RPMI7951 (cell line): ENCODE data around the gene NR6A1. TPM values are rescaled to one million over a fixed set of nuclear protein-coding genes. Genes with fewer than 3 reads are reported as not detected.
A peak's percentile ranks its signal among the peaks of the same experiment; 100 is the strongest.

Experiments used
- DNase-seq: peaks from one replicate; pipeline ENCODE4 v3.0.0-alpha.2; 2012; ENCODE audit warnings: low read depth
- total RNA-seq: library from RNA; depleted of rRNA; stranded (reverse); fragments of >200 nt; shearing (Covaris generic); gene quantifications from 2 replicates; pipeline ENCODE4 v1.2.3, GENCODE V29; 2014

Gene NR6A1
- total RNA-seq, 1 experiment from 2014 or later: 1.4 TPM

- no peak for DNase-seq
These were observed 244.9 kb downstream of the NR6A1 start for GRCh38 chr9:124526174-124526573.

GRCh38 chr9:124522121-124523098 lies 248.7 kb downstream of the NR6A1 start:
- DNase-seq: no peak

DNA sequence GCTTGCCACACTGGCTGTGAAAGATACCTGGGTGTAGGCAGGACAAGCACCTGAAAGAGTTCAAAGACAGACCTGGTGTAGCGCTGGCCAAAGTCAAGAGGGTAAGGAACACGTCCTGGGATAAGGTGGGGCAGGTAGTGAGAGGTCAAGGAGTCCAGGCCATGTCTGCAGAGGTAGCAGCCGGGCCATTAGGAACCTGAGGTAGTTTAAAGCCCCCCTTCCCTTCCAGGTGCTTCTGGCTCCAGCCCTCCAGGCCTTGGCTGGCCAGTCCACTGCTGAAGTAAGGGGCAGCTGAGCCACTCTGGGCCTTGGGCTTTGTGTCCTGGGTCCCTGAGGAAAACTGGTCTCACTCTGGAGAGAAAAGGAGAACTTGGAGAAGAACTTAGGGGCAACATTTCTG lies 250.0 kb downstream of the NR6A1 start:
- DNase-seq: no peak

DNA sequence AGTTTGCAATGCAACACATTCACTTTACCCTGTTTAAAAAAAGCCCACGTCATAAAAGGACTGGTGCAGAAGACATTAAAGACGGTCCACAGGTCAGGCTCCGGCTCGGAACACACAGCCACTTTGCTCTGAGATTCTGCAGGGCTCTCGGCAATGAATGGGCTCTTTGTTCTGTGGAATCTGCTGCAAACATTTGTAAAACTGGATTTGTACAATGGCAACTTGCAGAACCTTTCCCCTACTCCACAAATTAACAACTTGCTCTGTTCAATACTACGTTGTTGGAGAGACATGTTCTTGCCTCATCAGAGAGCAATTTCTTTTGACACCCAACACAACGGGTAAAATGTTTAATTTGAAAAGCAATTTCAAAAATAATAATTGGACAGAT lies 250.9 kb downstream of the NR6A1 start:
- no peak for DNase-seq

- no peak for DNase-seq
These were observed 253.0 kb downstream of the NR6A1 start for GRCh38 chr9:124518116-124518515.

- no peak for DNase-seq
These were observed 253.5 kb downstream of the NR6A1 start for GRCh38 chr9:124517600-124517999.

GRCh38 chr9:124514874-124515273 lies 256.2 kb downstream of the NR6A1 start:
- DNase-seq: no peak

DNA sequence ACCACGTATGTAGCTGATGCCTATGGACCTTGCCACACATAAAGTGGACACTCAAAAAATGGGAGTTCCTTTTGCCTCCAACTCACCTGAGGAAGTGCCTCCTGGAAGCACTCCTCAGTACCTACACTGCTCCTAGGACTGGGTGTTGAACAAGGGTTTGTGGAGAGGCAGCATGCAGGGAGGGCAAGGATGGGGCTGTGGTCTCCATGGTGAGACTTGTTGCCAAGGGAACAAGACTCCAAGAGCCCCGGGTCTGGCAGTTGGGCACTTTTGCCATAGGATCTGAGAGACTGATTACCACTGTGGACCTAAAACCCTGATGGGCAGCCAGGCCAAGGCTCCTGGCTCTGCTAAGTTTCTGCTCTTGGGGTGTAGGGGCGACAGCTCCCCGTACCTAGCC lies 257.0 kb downstream of the NR6A1 start:
- DNase-seq: no peak

- DNase-seq: peak; percentile 46
These were observed 257.6 kb downstream of the NR6A1 start for GRCh38 chr9:124513376-124513994.

- DNase-seq: no peak
These were observed 258.3 kb downstream of the NR6A1 start for GRCh38 chr9:124512806-124513204.

GRCh38 chr9:124511891-124512805 lies 259.0 kb downstream of the NR6A1 start:
- no peak for DNase-seq

DNA sequence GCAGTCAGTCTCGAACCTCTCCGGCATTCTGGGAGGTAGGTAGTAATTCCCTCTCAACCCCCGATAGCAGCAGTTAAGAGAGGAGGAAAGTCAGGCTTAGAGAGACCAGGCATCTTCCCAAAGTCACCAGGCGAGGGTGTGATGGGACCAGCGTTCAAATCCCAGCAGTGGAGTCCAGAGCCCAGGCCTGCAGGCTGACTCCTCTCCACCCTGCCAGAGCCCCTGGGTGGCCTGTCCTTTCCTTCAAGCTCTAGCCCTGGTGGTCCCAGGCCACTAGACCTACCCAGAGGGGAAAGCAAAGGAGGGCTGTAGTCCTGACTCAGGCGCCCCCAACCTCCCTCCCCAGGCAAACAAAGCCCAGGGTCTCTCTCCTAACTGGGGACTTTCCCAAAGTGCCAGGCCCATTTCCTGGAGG lies 259.7 kb downstream of the NR6A1 start:
- no peak for DNase-seq

DNA sequence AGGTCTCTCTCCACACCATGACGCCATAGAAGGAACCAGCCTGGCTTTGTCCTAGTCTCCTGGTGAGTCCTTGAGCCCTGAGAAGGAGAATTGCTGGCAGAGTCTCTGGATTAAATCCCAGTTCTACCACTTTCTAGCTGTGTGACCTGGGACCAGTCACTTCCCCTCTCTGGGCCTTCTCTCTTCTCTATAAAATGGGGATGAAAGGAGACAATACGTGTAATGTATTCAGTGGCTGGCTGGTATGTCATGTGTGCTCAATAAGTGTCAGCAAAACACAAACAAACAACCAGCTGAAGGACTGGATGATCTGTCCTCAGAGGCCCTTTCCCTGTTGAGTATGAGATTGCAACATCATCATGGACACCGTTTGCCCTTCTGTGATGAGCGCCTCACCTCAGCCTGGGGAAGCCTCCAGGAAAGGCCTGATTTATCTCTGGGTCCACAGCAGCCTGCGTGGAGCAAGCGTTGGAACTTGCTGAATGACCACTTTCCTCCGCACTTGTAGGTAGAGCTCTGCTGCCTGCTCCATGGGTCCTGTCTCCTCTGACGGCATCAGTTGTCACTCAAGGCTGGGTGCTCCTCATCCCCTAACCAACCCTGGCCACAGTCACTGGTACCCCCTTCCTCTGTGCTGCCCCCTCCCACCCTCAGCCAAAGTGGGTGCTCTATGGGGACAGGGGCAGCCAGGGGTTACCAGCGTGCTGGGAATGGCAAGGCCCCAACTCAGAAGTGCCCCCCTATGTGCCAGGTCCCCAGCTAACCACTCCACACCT lies 260.3 kb downstream of the NR6A1 start:
- no peak for DNase-seq

- DNase-seq: no peak
These were observed 263.2 kb downstream of the NR6A1 start for GRCh38 chr9:124507880-124508423.

- DNase-seq: no peak
These were observed 263.9 kb downstream of the NR6A1 start, which contains the start of gene NR5A1 for GRCh38 chr9:124506931-124507879. Gene NR5A1 (minus strand): TSS chr9:124507399. CDS start chr9:124503395, 4,004 bp downstream.

DNA sequence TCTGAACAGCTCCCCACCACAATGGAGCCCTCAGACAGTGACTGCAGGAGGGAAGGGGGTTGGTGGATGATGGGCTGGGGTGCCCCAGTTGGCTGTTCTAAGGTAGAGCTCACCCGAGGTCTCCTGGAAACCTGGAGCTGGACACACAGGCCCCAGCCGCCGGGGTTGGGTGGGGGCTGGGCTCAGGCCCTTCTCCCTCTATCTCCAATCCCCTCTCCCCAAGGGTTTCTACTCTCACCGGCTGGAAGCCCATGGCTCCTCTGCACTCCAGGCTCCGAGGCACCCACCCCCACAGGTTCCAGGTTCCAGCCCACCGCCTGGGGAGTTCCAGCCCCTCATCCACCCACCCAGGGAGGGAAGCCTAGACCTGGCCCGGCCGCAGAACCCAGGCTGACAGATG lies 264.7 kb downstream of the NR6A1 start:
- DNase-seq: no peak

GRCh38 chr9:124505901-124506346 lies 265.2 kb downstream of the NR6A1 start:
- DNase-seq: no peak

- no peak for DNase-seq
These were observed 265.9 kb downstream of the NR6A1 start for GRCh38 chr9:124505006-124505900.
